Measurements from ENCODE around the gene GFOD1.
"Not testable (repeated sequence)": the region's sequence is repeated elsewhere in the genome, so short reads cannot be mapped to it uniquely, and the experiment has no call there.

GFOD1 gene

DNA sequence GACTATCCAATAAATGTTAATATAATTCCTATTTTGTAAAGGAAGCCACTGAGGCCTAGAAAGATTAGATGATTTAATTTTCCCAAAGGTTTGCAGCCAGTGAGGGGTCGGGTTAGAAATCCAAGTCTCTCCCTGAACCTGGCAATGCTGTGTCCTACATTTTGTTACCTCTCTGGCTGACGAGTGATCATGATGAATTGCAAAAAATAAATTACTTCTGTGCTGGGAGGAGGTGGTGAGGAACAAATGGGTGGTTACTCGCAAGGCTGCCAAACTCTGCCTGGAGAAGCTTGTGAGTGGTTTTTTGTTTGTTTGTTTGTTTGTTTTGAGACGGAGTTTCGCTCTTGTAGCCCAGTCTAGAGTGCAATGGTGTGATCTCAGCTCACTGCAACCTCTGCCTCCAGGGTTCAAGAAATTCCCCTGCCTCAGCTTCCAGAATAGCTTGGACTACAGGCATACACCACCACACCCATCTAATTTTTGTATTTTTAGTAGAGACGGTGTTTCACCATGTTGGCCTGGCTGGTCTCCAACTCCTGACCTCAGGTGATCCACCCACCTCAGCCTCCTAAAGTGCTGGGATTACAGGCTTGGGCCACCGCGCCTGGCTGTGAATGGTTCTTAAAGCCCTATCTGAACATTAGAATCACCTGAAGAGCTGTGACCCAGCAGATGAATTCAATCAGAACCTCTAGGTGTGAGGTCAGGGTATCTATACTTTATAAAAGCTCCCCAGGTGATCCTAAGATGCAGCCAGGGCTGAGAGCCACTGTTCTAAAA, 138.9 kb downstream of the GFOD1 start:
- no peak for DNase-seq

DNA sequence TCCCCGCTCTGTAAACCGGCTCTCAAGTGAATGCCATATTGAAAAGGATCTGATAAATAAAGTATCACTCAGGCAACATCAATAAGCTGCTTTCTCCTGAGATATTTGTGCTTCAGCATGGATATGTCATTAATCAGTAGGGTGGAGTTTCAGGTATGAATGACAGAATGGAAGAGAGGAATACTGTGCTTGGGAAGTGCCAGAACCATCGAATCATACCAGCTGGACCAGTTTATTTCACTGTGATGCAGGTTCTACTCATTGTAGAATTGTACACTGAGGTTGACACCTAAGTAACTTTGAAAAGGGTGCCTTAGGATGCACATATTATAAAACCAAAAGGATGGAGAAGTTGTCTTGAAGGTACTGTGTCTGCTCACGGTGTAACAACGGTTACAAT, 141.2 kb downstream of the GFOD1 start:
- no peak for DNase-seq

DNA sequence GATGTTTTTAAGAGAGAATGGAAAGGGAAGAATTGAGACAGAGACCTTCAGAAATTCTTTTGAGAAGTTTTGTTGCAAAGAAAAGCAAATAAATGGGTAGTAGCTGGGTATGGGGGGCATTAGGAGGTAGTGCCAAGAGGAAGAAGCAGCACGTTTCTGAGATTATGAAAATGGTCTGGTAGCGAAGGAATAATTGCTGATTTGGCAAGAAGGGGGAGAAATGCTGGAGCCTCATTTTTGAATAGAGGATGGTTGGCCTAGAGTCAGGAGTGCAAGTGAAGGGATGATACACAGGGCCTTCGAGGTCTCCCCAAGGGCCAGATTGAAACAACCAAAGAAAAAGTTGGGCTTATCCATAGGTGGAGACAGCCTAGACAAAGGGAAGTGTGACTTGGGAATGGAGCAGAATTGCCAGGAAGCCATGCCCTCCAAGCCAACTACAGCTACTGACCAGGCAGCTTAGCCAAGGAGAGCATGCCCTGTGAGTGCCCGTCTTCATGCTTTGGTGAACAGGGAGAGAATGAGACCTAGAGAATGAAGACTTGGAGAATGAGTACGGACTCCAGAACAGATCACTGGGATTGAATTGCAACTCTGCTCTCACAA, 144.9 kb downstream of the GFOD1 start:
- DNase-seq = no peak

DNA sequence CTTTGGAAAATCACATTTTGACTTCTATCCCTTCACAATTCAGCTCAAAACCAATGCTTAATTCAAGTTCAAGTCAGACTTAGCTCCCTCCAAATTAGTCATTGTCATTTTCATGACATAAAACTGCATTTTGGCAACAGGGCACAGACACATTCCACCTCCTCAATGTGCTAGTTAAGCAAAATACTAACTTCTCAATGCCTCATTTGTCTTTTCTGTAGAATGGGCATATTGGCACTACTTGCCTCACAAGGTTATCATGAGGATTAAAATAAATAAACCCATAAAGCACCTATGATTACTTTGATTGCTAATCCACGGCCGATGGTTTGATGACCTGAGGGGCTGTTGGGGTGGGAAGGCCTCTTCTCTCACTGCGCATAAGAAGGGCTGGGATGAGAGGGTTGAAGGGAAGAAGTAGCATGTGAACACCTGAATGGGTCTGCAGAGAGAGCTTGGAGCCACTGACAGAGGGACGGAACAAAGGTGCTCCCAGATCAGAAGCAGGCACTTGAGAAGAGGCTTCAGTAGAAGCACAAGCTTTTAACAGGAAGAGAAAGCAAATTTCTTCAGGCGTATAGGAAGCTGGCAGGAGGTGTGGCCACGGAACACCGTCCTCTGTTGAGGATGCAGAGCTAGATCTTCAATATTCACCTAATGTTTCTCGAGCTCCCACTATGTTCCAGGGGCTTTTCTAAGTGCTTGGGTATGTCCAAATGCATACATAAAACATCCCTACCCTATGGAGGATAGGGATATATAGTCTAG, 147.4 kb downstream of the GFOD1 start:
- DNase-seq = no peak

DNA sequence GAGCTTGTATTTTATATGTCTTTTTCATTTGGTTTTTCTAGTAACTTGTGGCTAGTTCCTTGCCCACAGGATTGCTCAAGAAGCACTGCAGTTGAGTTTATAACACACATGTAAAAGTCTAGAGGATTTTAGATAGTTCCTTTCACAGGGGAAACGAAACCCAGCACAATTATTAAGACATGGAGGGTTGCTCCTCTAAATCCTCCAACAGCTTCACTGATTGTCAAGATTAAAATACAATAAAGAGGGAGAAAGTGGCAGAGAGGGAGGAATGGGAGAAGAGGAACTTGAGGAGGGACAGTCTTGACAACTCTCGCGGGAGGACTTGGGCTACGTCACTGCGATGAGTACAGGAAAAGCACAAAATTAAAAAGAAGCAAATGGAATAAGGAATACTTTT, 149.4 kb downstream of the GFOD1 start:
- no peak for DNase-seq

- peak; percentile 10 for DNase-seq
These were observed 150.8 kb downstream of the GFOD1 start for GRCh38 chr6:13336553-13336952.

DNA sequence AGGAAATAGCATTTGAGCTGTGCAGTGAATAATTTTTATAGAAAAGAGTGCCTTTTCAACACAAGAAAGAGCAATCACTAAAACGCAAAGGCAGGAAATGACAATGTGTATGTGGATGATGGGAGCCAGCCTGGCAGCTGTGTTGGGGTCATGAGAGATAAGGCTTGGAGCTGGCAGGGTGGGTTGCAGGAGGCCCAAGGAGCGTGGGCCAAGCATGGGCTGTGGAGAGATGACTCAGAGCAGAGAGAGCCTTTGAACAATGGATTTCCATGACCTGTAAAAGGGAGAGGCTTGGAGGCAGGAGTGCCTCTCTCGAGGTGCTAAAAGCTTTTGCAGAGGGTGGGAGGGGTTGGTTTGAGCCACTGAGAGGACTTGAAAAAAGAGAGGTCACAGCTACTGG, 152.4 kb downstream of the GFOD1 start:
- no peak for DNase-seq

DNA sequence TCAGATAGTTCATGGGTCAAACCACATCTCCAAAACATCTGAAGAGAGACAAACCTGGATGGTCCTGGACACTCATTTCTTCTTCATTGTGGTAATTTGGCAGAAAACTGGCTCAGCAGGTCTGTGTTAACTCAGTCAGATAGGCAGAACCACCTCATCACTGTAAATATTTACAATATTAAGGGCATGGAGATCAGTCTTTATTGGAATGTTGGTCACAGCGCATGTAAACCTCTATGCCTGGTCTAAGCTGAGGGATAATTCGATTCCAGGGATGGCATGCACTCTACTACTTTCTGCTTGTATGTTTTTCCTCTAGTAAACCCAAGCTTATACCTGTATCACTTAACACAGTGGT, 155.1 kb downstream of the GFOD1 start:
- no peak for DNase-seq

- no peak for DNase-seq
These were observed 155.7 kb downstream of the GFOD1 start for GRCh38 chr6:13331516-13332348.

- no peak for DNase-seq
These were observed 158.6 kb downstream of the GFOD1 start for GRCh38 chr6:13328875-13329183.

- peak; percentile 32 for DNase-seq
These were observed 159.1 kb downstream of the GFOD1 start, which contains the start of gene TBC1D7 for GRCh38 chr6:13328076-13328874. TSS of gene TBC1D7 (minus strand) at chr6:13328537. CDS start at chr6:13326898, 1,639 bp downstream.

GRCh38 chr6:13327691-13328075, 159.7 kb downstream of the GFOD1 start:
- DNase-seq = no peak

DNA sequence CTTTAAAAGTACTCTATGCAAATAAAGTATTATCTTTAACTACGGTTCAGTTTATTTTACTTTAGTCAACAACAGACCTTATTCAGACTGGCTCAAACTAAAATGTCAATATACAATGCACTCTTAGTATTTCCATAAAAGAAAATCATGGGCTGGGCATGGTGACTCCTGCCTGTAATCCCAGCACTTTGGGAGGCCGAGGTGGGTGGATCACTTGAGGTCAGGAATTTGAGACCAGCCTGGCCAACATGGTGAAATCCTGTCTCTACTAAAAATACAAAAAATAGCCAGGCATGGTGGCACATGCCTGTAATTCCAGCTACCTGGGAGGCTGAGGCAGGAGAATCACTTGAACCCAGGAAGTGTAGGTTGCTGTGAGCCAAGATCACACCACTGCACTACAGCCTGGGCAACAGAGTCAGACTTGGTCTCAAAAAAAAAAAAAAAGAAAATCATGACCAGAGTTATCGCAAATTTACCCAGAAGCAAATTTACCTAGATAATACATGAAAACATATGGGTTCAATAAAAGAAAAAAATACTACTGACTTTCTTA, 161.3 kb downstream of the GFOD1 start:
- DNase-seq = not testable (repeated sequence)

DNA sequence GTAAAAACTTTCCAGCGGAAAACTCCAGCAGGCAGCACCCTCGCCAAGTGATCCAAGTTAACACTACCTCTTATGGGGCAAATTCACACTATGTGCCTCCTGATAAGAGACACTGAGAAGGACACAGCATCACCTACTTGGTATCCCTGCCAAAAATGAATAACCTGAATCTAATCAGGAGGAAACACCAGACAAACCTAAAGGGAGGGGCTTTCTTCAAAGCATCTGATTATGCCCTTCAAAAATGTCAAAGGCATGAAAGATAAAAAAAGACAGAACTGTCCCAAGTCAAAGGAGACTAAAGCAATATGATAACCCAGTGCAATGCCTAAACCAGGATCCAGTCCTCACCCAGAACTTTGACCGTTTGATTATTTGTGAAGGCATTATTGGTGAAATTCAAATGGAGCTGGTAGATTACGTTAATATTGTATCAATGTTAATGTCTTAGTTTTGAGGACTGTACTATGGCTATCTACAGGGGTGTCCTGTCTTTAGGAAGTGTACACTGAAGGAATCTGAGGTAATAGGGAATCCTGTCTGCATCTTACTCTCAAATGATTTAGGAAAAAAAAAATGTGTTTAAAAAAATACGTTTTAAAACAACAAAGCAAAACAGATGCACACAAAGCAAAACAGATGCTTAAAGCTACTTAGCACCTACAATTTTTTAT, 167.4 kb downstream of the GFOD1 start:
- DNase-seq = no peak

GRCh38 chr6:13318821-13319220, 168.6 kb downstream of the GFOD1 start:
- no peak for DNase-seq

DNA sequence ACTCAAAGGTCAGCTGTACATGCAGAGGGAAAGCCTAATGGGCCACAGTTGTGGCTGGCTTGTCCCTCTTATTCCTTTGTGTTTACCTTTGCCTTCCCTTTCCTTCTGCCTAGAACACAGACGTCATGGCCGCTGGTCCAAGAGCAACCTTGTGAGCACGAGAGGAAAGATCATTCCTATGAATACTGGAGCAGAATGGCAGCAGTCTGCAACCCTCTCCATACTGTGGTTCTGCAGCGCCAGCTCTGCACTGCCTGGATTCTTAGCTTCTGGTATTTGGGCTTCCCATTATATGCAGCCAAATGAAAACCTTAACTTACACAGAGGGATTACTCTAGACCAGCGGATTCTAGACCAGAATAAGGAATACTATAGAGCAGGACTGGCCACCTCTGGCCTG, 171.5 kb downstream of the GFOD1 start:
- no peak for DNase-seq

- no peak for DNase-seq
These were observed 172.6 kb downstream of the GFOD1 start for GRCh38 chr6:13314806-13315205.

GRCh38 chr6:13311155-13311554, 176.2 kb downstream of the GFOD1 start:
- DNase-seq = no peak

DNA sequence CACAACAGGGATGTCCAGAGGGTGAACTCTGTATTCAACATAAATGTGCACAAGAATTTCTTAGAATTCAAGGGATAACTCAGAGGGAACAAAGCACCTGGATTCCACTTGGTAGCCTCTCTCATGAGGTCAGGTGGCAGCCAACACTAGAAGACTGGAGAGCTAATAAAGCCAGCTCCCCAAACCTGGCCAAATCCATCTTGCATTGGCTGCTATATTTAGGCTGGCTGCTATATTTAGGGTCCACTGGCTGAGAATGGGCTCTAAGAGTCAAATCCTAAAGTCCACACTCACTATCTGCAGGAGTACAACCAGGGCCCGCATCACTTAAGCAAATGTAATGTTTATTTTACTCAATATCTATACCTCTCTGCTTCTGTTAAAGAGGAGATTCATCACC, 179.1 kb downstream of the GFOD1 start:
- no peak for DNase-seq

Measured in NCI-H1436 treated with DMSO at 0.1 percent for 48 hours (cell line).